Right ventricle myocardium superior (tissue), 1 donor: ENCODE measurements around the gene ADAMTS12. TPM values are rescaled to one million over a fixed set of nuclear protein-coding genes. Genes with fewer than 3 reads are reported as not detected.
A peak's percentile ranks its signal among the peaks of the same experiment; 100 is the strongest.

Experiments
- ATAC-seq: fragments of 200-7000 bp; cut with Tn5 transposase; one replicate; pipeline ENCODE4 v1.9.1; 2020; ENCODE audit warnings: mild to moderate bottlenecking; ENCODE audit not compliant: poor library complexity
- DNase-seq: peaks from one replicate; pipeline ENCODE4 v3.0.0-alpha.2; 2020
- intact Hi-C: fragments of 100-400 bp; cut with DNase I; formaldehyde crosslinking; loops from one replicate; pipeline ENCODE4 v1.11.2; 2022
- total RNA-seq: library from RNA; stranded (reverse); fragmentation: NEBNext Ultra II Directional; extraction: Animal tissue kit (Norgen Biotek cat#: 25700); gene quantifications from one replicate; pipeline ENCODE4 v1.2.1, GENCODE V29; 2021
- donor health status: DM: no; HTN: yes; CAD: no; lungs with severe emphysema.

Gene ADAMTS12
- total RNA-seq, 1 donor from 2014 or later = 1.7 TPM

DNA sequence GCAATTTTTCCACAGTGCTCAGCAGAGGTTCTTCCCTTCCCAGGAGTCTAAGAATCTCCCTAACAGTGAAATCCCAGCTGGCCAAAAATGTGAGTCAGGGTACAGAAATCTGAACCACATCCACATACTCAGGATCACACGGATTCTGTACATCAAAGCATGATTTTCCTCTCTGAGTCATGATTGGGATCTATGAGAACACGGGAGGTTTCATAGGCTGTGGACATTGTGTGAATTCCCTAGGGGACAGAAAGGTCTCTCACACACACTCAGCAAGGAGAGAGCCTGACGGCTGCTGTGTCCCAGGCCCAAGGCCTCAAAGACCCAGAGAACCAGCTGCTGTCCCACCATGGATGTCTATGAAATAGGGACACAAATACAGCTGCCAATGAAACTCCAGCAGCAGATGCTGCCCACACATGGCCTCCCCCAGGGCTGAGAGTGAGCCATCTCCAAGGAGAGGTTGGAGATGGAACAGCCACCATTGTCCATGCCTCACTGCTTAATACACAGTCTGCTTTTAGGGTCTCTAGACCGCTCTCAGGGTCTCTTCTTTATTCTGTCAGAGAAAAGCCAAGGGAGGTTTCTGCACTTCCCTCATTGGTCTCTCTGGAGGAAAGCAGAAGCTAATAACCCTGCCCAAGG lies 102.7 kb downstream of the ADAMTS12 start:
- intact Hi-C loops = no loop called here
- DNase-seq (no peak), ATAC-seq (no peak)

DNA sequence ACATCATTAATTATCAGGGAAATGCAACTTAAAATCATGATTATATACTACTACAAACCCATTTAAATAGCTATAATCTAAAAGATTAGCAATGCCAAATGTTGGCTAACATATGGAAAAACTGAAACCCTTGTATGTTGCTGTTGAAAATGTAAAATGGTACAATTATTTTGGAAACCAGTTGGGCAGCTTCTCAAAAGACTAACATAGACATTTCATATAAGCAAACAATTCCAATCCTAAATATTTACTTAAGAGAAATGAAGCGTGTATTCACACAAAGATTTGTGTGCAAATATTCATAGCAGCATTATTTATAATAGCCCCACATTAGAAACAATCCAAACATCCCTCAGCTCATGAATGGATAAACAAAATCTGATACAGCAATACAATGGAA lies 106.2 kb downstream of the ADAMTS12 start:
- ATAC-seq (no peak), DNase-seq (no peak)
- intact Hi-C loops = no loop called here

DNA sequence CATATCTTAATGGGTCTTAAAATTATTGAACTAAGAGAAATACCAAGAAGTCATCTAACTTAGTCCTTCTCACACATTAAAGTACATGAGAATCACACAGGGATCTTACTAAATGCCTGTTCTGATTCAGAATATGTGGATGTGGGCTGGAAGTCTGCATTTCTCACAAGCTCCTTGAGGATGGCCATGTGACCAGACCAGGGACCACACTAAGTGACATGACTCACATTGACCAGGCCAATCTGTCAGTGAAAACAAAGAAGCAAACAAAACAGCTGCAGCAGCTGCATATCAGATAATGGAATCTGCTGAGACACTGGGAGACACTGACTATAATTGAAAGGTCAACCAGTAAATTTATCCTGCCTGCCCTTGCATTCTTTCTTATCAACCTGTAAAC lies 110.5 kb downstream of the ADAMTS12 start:
- DNase-seq (no peak), ATAC-seq (peak; percentile 49)
- intact Hi-C loops = no loop called here

DNA sequence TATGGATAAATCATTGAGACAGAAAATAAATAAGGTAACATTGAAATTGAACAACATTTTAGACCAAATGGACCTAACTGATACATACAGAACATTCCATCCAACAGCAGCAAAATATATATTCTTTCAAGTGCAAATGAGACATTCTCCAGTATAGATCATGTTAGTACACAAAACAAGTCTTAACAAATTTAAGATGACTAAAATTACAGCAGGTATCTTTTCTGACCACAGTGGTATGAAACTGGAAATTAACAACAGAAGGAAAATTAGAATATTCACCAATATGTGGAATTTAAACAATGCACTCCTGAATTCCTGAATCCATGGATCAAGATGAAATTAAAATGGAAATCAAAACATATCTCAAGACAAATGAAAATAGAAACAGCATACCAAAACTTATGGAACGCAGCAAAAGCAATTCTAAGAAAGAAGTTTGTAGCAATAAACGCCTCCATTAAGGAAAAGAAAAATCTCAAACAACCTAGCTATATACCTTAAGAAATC lies 115.6 kb downstream of the ADAMTS12 start:
- DNase-seq (no peak), ATAC-seq (no peak)
- intact Hi-C loops = no loop called here

DNA sequence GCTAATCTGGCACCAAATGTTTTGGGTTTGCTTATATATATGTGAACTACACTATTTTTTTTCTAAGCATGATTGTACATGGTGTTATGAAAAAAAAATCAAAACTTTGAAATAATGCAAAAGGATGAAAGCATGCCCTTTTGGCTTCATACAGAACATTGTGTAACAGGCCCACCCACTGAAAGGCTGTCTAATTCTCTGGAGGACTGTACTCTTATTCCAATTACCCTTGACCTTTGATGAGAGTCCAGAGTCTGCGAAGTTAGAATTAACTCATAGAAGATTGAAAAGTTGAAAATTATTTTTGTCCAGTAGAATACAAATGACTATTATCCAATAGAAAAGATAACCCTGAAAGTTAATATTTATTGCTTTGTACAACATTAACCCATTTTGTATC lies 117.4 kb downstream of the ADAMTS12 start:
- intact Hi-C loops = no loop called here
- peak; percentile 70 for ATAC-seq

DNA sequence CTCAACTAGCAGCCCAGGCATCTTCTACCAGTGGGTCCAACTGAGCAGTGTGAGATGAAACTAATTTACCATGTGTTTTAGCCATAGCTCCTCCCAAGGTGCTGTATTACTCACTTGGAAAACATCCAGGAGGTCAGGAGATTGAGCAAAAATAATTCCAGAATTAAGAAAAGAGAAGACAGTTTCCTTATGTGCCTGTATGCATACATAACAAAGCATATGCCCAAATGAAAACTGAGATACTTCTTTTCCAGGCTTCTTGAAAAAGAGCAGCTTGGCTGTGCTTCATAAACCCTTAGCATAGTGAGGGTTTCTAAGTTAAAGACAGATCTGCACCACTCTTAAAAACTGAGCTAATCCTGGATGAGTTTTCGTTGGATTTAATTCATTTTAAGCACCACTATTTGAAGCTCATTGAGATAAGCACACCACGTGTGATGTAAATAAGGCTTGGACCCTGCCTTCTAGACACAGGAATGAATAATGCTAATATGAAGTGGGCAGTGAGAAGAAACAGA lies 119.4 kb downstream of the ADAMTS12 start:
- intact Hi-C loops = no loop called here
- peak; percentile 37 for ATAC-seq
- DNase-seq = no peak

More for the DNA sequence above, 117.4 kb downstream of the ADAMTS12 start:
- DNase-seq = no peak

DNA sequence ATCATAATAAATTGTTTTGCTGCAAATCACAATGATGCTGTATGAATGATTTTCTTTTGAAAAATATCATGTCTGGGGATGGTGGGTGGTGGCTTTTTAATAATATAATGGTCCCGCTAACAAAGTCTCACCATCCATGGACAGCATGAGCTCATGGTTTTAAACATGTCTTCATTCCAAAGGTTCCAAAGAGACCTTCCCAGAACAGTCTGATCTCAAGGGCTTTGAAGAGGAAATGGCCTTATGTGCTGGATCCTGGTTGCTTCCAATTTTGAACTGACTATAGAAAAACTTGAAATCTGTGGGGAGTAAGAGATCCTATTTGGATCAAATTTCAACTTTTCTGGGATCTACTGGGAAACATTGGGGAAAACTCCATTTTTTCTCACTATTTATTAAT lies 121.8 kb downstream of the ADAMTS12 start:
- ATAC-seq (peak; percentile 38), DNase-seq (no peak)
- intact Hi-C loops = no loop called here

DNA sequence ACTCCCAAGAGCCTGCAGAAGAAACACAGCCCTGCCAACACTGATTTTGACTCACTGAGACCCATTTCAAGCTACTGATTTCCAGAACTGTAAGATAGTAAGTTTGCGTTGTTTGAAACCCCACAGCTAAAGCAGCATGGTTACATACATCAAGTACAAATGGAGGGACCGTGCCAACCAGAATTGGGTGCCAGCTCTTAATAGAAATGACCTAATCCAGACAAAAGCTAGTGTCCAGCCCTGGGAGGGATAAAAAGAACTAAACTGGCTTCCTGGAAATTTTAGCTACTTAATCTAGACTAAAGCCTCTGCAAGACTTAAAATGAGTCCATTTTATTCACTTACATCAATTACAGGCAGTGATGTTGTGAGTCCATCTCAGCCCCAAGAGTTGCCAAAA lies 122.6 kb downstream of the ADAMTS12 start:
- DNase-seq (no peak), ATAC-seq (no peak)
- intact Hi-C loops = no loop called here

DNA sequence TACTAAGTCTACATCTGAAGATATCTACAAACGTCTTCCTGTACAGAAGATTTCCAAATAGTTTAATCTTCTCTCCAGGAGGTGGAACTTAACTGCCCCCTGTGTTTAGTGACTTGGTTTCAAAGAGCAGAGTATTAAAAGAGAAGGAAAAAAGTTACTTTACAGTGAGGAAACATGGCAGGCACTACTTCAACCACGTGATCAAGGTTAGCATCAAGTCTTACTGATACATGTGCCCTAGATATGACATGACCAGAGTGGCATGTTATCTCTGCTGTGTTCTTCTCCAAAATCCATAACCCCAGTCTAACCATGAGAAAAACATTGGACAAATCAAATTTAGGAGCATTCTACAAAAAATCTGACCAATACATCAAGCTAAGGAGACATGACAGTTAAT lies 125.8 kb downstream of the ADAMTS12 start:
- ATAC-seq = no peak
- intact Hi-C loops = no loop called here
- no peak for DNase-seq

DNA sequence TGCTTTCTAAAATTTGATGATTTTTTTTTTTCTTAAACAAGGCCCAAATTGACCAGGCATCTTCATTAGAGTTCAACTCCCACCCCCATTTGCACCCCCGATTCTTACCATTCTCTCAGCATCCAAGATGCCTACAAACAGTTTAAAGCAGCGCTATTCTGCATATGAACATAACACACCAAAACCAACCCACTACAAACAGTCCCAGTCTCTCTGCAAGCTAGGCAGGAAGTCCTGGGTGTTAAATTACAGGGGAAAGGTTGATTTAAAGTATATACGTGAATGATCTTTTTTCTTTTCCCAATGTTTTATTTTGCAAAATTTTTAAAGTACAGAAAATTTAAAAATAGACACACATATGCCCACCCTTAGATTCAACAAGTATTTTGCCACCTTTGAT lies 127.0 kb downstream of the ADAMTS12 start:
- no peak for DNase-seq
- ATAC-seq = no peak
- intact Hi-C loops = no loop called here

DNA sequence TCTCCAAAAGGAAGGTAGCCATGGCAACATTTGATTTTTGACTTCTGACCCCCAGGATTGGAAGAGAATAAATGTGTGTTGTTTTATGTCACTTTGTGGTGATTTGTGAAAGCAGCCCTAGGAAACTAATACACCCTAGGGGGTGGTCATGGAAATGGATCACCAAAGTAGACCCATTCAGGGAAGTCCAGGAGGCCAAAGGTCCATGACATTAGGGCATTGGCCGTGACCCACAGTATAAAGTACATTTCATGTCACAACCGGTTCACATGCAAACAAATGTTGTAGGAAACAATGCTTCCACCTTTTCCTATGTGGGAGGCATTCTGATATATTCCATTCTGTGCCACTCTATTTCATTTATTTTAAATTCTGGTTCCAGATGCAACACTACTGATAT lies 128.4 kb downstream of the ADAMTS12 start:
- DNase-seq (no peak), ATAC-seq (no peak)
- intact Hi-C loops = no loop called here

DNA sequence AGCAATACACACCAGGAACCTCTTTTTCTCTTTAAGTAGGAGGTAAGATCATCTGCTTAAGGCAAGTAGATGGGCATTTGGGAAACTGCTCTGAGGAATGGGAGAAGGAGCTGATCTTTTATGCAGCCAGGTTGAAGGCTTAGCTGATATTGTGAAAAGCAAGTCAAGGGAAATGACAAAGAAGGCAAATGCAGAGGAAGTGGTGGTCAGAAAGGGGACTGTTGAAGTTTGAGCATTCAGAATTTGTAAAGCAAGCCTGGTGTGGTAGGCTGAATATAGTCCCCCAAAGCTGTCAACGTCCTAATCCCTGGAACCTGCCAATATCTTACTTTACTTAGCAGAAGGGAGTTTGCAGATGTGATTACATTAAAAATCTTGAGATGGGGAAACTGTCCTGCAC lies 128.9 kb downstream of the ADAMTS12 start:
- intact Hi-C loops = no loop called here
- DNase-seq (no peak), ATAC-seq (no peak)

DNA sequence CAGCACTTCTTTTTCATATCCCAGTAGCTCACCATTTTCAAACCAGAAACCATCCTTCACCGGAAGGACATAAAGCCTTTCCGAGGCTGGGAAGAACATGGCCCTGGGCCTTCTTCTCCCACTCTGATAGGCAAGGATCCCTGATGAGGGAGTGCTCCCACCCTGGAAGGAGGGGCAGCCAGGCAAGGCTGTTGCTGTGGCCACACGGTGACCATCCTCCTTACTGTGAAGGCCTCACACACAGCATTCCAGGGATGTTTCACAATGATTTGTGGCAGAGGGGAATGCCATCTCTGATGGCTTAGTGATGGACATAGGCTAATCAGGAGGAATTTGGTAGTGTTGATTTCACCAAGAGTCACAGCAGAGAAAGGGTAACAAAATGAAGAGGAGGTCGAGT lies 130.7 kb downstream of the ADAMTS12 start:
- intact Hi-C loops = no loop called here
- DNase-seq (no peak), ATAC-seq (no peak)

DNA sequence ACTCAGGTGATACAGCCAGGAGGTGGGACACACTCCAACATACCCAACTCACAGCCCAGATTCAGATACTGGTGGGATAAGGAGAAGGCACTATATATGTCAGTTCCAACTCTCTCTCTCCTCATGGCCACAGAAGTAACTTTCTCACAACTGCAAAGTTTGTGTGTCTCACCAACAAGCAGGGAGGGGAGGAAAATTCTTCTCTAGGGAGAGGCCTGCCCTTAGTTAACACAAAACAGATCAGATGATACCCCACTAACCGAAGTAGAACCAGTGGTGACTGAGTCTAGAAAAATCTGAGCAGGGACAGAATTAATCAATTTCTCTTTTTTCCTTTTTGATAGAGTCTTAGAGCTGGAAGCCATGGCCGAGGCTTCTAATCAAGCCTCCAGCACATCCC lies 133.1 kb downstream of the ADAMTS12 start:
- intact Hi-C loops = no loop called here
- DNase-seq = no peak
- ATAC-seq = no peak

DNA sequence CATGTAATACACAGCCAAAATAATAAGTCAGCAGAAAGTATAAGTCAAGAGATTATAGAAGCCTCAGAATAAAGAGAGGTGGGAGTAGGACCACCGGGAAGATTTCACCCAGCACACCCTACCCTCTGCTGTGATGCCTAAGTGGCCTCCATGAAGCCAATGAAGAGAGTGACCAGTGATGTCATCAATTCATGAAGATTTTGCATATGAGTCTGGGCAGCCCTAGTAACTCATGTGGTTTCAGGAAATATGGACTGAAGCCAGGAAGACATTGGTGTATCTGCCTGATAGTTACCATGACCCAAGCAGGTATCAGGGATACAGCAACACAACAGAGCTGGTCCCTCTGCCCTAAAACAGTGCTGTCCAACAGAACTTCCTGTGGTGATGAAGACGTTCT lies 135.3 kb downstream of the ADAMTS12 start:
- intact Hi-C loops = no loop called here
- no peak for ATAC-seq
- DNase-seq = no peak

DNA sequence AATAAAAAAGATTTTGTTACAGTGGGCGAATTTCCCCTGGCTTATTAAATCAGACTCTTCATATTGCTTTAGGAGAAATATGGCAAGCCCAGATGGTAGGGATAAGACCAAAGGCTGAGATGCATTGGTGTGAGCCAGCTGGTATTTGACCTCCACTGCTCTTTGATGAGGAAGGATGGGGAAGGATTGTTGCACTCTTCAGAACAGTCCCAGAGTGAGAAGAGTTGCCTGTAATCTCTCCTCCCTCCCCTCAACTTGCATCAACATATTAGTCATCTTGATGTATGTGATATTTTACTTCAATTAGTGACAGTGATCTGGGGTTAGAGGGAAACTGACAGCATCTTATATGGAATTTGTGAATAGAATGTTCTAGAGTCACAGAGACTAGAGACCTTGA lies 136.6 kb downstream of the ADAMTS12 start:
- intact Hi-C loops = no loop called here
- DNase-seq (no peak), ATAC-seq (no peak)

DNA sequence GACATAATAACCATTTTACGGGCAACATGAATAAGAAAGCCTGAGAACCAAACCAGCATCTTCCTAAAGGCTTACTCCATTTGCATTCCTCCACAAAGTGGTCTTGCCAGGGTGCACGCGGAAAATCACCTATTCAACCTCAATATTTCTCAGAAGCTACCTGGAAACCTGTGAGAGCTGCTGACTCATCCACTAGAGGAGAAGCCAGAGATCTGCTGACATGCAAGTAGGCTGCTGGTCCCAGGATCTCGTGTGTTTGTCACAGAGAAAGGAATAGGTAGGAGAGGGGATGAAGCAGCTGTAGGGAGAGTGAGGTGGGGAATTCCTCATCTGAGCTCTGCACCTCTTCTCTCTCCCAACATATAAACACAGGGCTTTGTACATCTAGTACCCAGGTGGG lies 138.1 kb downstream of the ADAMTS12 start:
- ATAC-seq (no peak), DNase-seq (no peak)
- intact Hi-C loops = no loop called here

DNA sequence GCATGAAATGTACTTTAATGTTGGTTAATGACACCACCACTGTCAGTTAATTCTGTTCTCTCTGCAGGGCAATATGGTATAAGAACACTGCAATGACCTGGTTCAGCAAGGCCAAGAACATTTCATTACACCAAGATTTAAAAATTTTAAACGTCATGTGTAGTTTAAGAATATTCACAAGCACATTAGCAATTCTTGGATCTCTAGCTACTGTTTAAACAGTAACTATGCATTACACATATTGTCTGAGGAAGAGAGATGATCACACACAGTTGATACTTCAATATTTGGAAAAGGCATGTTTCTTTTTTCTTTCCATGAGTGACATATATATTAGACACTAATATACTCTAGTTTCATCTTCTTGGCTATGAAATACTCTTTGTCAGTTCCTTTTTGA lies 143.0 kb downstream of the ADAMTS12 start:
- intact Hi-C loops = no loop called here
- DNase-seq = no peak

DNA sequence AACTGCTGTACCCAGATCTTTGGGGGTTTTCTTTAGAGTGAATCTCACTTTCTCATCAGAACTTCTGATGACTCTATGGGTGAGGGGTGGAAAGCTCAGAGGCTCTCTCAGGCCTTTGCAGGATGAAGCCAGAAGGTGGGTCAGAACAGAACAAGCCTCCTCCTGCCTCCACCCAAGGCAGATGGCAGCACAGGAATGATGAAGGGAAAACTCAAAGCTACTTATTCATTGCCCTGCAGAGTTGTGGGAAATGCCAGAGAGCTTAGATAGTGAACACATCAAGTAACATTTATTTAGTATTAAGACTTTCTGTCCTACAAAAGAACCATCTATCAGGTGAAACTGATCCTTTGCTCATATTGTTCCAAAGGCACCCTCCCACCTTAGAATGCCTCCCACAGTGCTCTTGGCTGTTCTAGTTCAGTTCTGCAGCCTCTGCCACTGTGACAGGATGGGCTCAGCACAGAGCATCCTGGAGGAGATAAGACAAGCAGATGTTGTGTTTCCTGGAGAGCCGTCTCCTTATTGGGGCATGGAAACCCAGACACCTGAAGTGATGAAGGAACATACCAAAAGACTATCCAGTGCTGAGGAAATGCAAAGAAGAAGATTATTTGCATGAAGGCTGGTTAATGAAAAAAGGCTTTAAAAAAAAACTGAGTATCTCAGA lies 146.6 kb downstream of the ADAMTS12 start:
- intact Hi-C loops = no loop called here

More for the DNA sequence above, 143.0 kb downstream of the ADAMTS12 start:
- ATAC-seq = no peak

DNA sequence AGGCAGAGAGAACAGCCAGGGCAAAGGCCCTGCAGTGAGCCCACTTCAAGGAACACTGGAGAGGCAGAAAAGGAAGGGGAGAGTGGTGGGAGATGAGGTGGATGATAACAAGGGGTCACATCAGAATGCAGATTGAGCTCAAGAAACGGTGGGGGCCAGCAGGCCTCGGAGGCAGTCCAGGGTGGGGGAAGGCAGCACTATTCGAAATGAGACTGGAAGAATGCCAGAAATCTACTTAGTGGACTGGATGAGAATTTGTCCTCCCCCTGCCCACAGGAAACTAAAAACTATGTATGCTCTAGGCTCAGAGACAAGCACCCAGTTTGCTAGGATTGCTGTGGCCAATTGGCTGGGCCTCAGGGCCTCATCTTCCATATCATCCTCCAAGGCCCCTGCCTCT lies 148.7 kb downstream of the ADAMTS12 start:
- intact Hi-C loops = no loop called here
- DNase-seq = no peak
- ATAC-seq = no peak

More for the DNA sequence above, 146.6 kb downstream of the ADAMTS12 start:
- ATAC-seq (no peak), DNase-seq (no peak)
